Gastroesophageal sphincter (tissue), 3 donors: ENCODE measurements around the gene MRPL12.

Experiments
- POLR2A ChIP-seq, 2 donors: fragments of 450-650 bp; IDR thresholded peaks; one replicate each; pipeline ENCODE4 v1.6.1; 2017; ENCODE audit warnings: antibody characterized with exemption in 2 of 2, mild to moderate bottlenecking in 2 of 2, moderate library complexity in 1 of 2
- POLR2AphosphoS5 ChIP-seq: sonication (generic); formaldehyde crosslinking; IDR thresholded peaks from one replicate; pipeline ENCODE4 v1.6.1; 2017; ENCODE audit warnings: antibody characterized with exemption
- TF ChIP-seq, protein P1 (sequence below), 4 experiments: fragments of 200-600 bp in 2 of 4; fragments of 450-650 bp in 2 of 4; sonication (generic) in 1 of 4; IDR thresholded peaks; one replicate each; pipeline ENCODE4 v1.5.1; 2017 to 2019; ENCODE audit warnings: antibody characterized with exemption in 4 of 4, mild to moderate bottlenecking in 2 of 4, moderate library complexity in 2 of 4

- no peak for TF ChIP-seq POLR2A (IDR thresholded peaks at IDR 0.05)
- TF ChIP-seq, protein P1, sequence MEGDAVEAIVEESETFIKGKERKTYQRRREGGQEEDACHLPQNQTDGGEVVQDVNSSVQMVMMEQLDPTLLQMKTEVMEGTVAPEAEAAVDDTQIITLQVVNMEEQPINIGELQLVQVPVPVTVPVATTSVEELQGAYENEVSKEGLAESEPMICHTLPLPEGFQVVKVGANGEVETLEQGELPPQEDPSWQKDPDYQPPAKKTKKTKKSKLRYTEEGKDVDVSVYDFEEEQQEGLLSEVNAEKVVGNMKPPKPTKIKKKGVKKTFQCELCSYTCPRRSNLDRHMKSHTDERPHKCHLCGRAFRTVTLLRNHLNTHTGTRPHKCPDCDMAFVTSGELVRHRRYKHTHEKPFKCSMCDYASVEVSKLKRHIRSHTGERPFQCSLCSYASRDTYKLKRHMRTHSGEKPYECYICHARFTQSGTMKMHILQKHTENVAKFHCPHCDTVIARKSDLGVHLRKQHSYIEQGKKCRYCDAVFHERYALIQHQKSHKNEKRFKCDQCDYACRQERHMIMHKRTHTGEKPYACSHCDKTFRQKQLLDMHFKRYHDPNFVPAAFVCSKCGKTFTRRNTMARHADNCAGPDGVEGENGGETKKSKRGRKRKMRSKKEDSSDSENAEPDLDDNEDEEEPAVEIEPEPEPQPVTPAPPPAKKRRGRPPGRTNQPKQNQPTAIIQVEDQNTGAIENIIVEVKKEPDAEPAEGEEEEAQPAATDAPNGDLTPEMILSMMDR (IDR thresholded peaks at IDR 0.05): no peak
- TF ChIP-seq POLR2AphosphoS5: no peak
Measured at GRCh38 chr17:81703747-81704654, 834 bp downstream of the MRPL12 start.
